HCT116 (cell line): Measurements from ENCODE around the gene RUNX1. TPM values are rescaled to one million over a fixed set of nuclear protein-coding genes. Genes with fewer than 3 reads are reported as not detected.

Experiments used
- ATAC-seq: fragments of 200-7000 bp; cut with Tn5 transposase; 2 replicates; pipeline ENCODE4 v1.9.1; 2020; ENCODE audit warnings: mild to moderate bottlenecking, moderate library complexity
- BruUV-seq: library from RNA; stranded (reverse); fragments of 400-500 nt; replicated peaks from 2 replicates; lab custom pipeline; 2021; lab: Mats Ljungman, UMichigan
- CTCF ChIA-PET: fragments of 300-600 bp; sonication (Branson Sonifier 250); formaldehyde crosslinking; loops from one replicate; lab custom pipeline; 2021; ENCODE audit warnings: antibody characterized with exemption; lab: Charles Lee
- POLR2A ChIA-PET: fragments of 300-600, 350-600 bp; sonication (Branson Sonifier 250); formaldehyde crosslinking; loops from one replicate; lab custom pipeline; 2021; ENCODE audit warnings: antibody characterized with exemption; lab: Charles Lee
- RAD21 ChIA-PET, 2 experiments: fragments of 300-600 bp; sonication (Branson Sonifier 250); formaldehyde crosslinking; loops; one replicate each; lab custom pipeline; 2023; ENCODE audit warnings: low total read pairs in 2 of 2; ENCODE audit not compliant: uncharacterized antibody in 2 of 2, unreplicated experiment in 2 of 2, low non-redundant PET in 1 of 2; lab: Charles Lee
- DNase-seq: peaks from one replicate; pipeline ENCODE4 v3.0.0-alpha.2; 2010; ENCODE audit warnings: low read depth, low spot score
- H2AFZ ChIP-seq: fragments of 200-600 bp; shearing (Covaris generic), sonication (generic); 2 replicates; pipeline ENCODE4 v1.6.1; 2017; ENCODE audit warnings: low read depth, mixed run types, mixed read lengths, antibody characterized with exemption, low read length; ENCODE audit not compliant: poor library complexity, severe bottlenecking
- H3K27ac ChIP-seq: 2 replicates; pipeline ENCODE4 v1.5.1; 2012; ENCODE audit warnings: low read depth, low read length
- H3K27me3 ChIP-seq: fragments of 200-600 bp; sonication (generic); 2 replicates; pipeline ENCODE4 v1.6.1; 2016; ENCODE audit warnings: mixed run types, low read length, mixed read lengths; ENCODE audit not compliant: insufficient read depth
- H3K36me3 ChIP-seq, 2 experiments: fragments of 200-500 bp in 1 of 2; fragments of 200-600 bp in 1 of 2; sonication (Bioruptor generic) in 1 of 2; sonication (generic) in 1 of 2; 2 replicates each; pipeline versions ENCODE4 v1.5.1 to v1.6.1; 2014 to 2016; ENCODE audit warnings: low read length in 2 of 2, inconsistent platforms in 1 of 2, mixed read lengths in 1 of 2, mixed run types in 1 of 2; ENCODE audit not compliant: insufficient read depth in 2 of 2, control insufficient read depth in 1 of 2
- H3K4me1 ChIP-seq, 2 experiments: fragments of 200-600 bp in 1 of 2; sonication (generic) in 1 of 2; 2 replicates each; pipeline versions ENCODE4 v1.5.1 to v1.6.1; 2012 to 2017; ENCODE audit warnings: low read length in 2 of 2, inconsistent platforms in 1 of 2, mild to moderate bottlenecking in 1 of 2, mixed read lengths in 1 of 2, mixed run types in 1 of 2, moderate library complexity in 1 of 2; ENCODE audit not compliant: insufficient read depth in 2 of 2, control insufficient read depth in 1 of 2
- H3K4me2 ChIP-seq: fragments of 200-600 bp; sonication (generic); 2 replicates; pipeline ENCODE4 v1.6.1; 2017; ENCODE audit warnings: mixed run types, low read length, mixed read lengths
- H3K4me3 ChIP-seq, 2 experiments: fragments of 200-600 bp in 1 of 2; sonication (generic) in 1 of 2; replicated peaks in 1 of 2; 2 replicates each; pipeline ENCODE4 v1.5.1; 2011 to 2016; ENCODE audit warnings: low read length in 2 of 2, control low read depth in 1 of 2, low read depth in 1 of 2, mild to moderate bottlenecking in 1 of 2, mixed read lengths in 1 of 2, mixed run types in 1 of 2
- H3K79me2 ChIP-seq: fragments of 200-600 bp; sonication (generic); 2 replicates; pipeline ENCODE4 v1.6.1; 2017; ENCODE audit warnings: mild to moderate bottlenecking, mixed run types, low read length, moderate library complexity, mixed read lengths; ENCODE audit not compliant: insufficient read depth
- H3K9ac ChIP-seq: fragments of 200-600 bp; sonication (generic); 2 replicates; pipeline ENCODE4 v1.6.1; 2016; ENCODE audit warnings: low read length, mixed read lengths
- H3K9me2 ChIP-seq: fragments of 200-600 bp; sonication (generic), shearing (Covaris generic); 2 replicates; pipeline ENCODE4 v1.6.1; 2017; ENCODE audit warnings: mixed run types, mild to moderate bottlenecking, moderate library complexity; ENCODE audit not compliant: insufficient read depth
- H3K9me3 ChIP-seq, 2 experiments: fragments of 200-500 bp in 1 of 2; fragments of 200-600 bp in 1 of 2; sonication (Bioruptor generic) in 1 of 2; sonication (generic) in 1 of 2; 2 replicates each; pipeline ENCODE4 v1.6.1; 2014 to 2017; ENCODE audit warnings: low read length in 2 of 2, mixed read lengths in 2 of 2, inconsistent platforms in 1 of 2, low read depth in 1 of 2, mild to moderate bottlenecking in 1 of 2, mixed run types in 1 of 2, moderate library complexity in 1 of 2; ENCODE audit not compliant: control insufficient read depth in 1 of 2, insufficient read depth in 1 of 2
- H4K20me1 ChIP-seq: fragments of 200-600 bp; sonication (generic), shearing (Covaris generic); 2 replicates; pipeline ENCODE4 v1.6.1; 2017; ENCODE audit warnings: mixed run types, mild to moderate bottlenecking, moderate library complexity; ENCODE audit not compliant: insufficient read depth
- ATF3 ChIP-seq: IDR thresholded peaks from 2 replicates; pipeline ENCODE4 v1.6.1; 2012
- CBX3 ChIP-seq: IDR thresholded peaks from 2 replicates; pipeline ENCODE4 v1.6.1; 2012; ENCODE audit warnings: low read depth
- CTCF ChIP-seq, 3 experiments: fragments of 200-600 bp in 1 of 3; sonication (generic) in 1 of 3; IDR thresholded peaks in 2 of 3; conservative IDR thresholded peaks in 1 of 3; 2 replicates each; pipeline ENCODE4 v1.5.1; 2012 to 2017; ENCODE audit warnings: low read depth in 2 of 3, low read length in 2 of 3, antibody characterized with exemption in 1 of 3, borderline replicate concordance in 1 of 3, control low read depth in 1 of 3, mild to moderate bottlenecking in 1 of 3, mixed read lengths in 1 of 3, mixed run types in 1 of 3, moderate library complexity in 1 of 3; ENCODE audit not compliant: insufficient read depth in 1 of 3
- EGR1 ChIP-seq: IDR thresholded peaks from 2 replicates; pipeline ENCODE4 v1.6.1; 2012; ENCODE audit warnings: low read depth
- ELF1 ChIP-seq: IDR thresholded peaks from 2 replicates; pipeline ENCODE4 v1.6.1; 2012; ENCODE audit warnings: low read depth, borderline replicate concordance
- EZH2 ChIP-seq: fragments of 200-600 bp; sonication (generic); IDR thresholded peaks from 2 replicates; pipeline ENCODE4 v1.6.1; 2017; ENCODE audit warnings: antibody characterized with exemption, mixed run types
- EZH2phosphoT487 ChIP-seq: fragments of 200-600 bp; IDR thresholded peaks from 2 replicates; pipeline ENCODE4 v1.6.1; 2018; ENCODE audit warnings: antibody characterized with exemption, borderline replicate concordance
- JUND ChIP-seq: IDR thresholded peaks from 2 replicates; pipeline ENCODE4 v1.6.1; 2012
- MAX ChIP-seq: IDR thresholded peaks from 2 replicates; pipeline ENCODE4 v1.6.1; 2012
- SIN3A ChIP-seq: IDR thresholded peaks from 2 replicates; pipeline ENCODE4 v1.6.1; 2012; ENCODE audit warnings: low read depth
- SP1 ChIP-seq: IDR thresholded peaks from 2 replicates; pipeline ENCODE4 v1.6.1; 2012; ENCODE audit warnings: low read depth
- ZFX ChIP-seq: fragments of 450-650 bp; IDR thresholded peaks from 2 replicates; pipeline ENCODE4 v1.6.1; 2017
- intact Hi-C: fragments of 100-400 bp; cut with micrococcal nuclease; formaldehyde crosslinking; loops from 2 replicates; pipeline ENCODE4 v1.10.0; 2022
- total RNA-seq: library from RNA; stranded (reverse); gene quantifications from one replicate; pipeline ENCODE4 v1.2.1, GENCODE V29; 2021; ENCODE audit not compliant: unreplicated experiment

Gene RUNX1
- total RNA-seq, 1 experiment from 2014 or later: 33.5 TPM

- intact Hi-C loops: no loop called here
- RAD21 ChIA-PET: no interaction called here
- no TSS peak for BruUV-seq
These were observed 28.4 kb upstream of the RUNX1 start for GRCh38 chr21:35077466-35077865.

GRCh38 chr21:35075546-35075945 is 26.4 kb upstream of the RUNX1 start:
- H3K9me3 ChIP-seq: no peaks in the 10 kb centered on the region

More at GRCh38 chr21:35077466-35077865, 28.4 kb upstream of the RUNX1 start:
- Histone ChIP-seq H3K79me2 (no peaks in the 10 kb centered on the region), H2AFZ (no peak overlapping the region), H3K36me3 (no peaks in the 10 kb centered on the region), H3K27me3 (no peaks in the 10 kb centered on the region), H3K27ac (no peak overlapping the region), H3K9me3 (no peaks in the 10 kb centered on the region), H3K4me1 (no peaks in the 10 kb centered on the region), H4K20me1 (no peaks in the 10 kb centered on the region), H3K4me2 (no peak overlapping the region), H3K9ac (no peak overlapping the region), H3K9me2 (no peaks in the 10 kb centered on the region), H3K4me3 (no peak overlapping the region)
- TF ChIP-seq ZFX: no peak
- no peak for TF ChIP-seq ATF3
- TF ChIP-seq CBX3: no peak
- TF ChIP-seq SP1: no peak
- no peak for TF ChIP-seq EZH2
- no peak for TF ChIP-seq EZH2phosphoT487
- no peak for TF ChIP-seq EGR1
- POLR2A ChIA-PET: no interaction called here
- CTCF ChIA-PET: no interaction called here
- no peak for ATAC-seq
- no peak for DNase-seq

More at GRCh38 chr21:35075546-35075945, 26.4 kb upstream of the RUNX1 start:
- intact Hi-C loops: no loop called here
- ChIA-PET RAD21 (no interaction called here), CTCF (no interaction called here), POLR2A (no interaction called here)
- no peak overlapping the region for H3K4me2 ChIP-seq
- no peak overlapping the region for H3K4me3 ChIP-seq
- TF ChIP-seq CBX3 (no peak), CTCF (IDR thresholded peaks at IDR 0.05 in 2 of 3, conservative IDR thresholded peaks at IDR 0.05 in 1 of 3; ENCODE audit: borderline replicate concordance in 1 of 3, insufficient read depth in 1 of 3, low read depth in 2 of 3, low read length in 2 of 3) (no peak), ELF1 (no peak), JUND (no peak), SIN3A (no peak), MAX (no peak)
- H3K9ac ChIP-seq: no peak overlapping the region
- DNase-seq: no peak
- H3K36me3 ChIP-seq: no peaks in the 10 kb centered on the region
- H3K27me3 ChIP-seq: no peaks in the 10 kb centered on the region
- H4K20me1 ChIP-seq: no peaks in the 10 kb centered on the region
- ATAC-seq: no peak
- no TSS peak for BruUV-seq
- H3K79me2 ChIP-seq: no peaks in the 10 kb centered on the region
- H3K27ac ChIP-seq: no peak overlapping the region
- H3K4me1 ChIP-seq: no peaks in the 10 kb centered on the region
- H3K9me2 ChIP-seq: no peaks in the 10 kb centered on the region
- peak overlapping the region; percentile 39 for H2AFZ ChIP-seq
